GM23338 (cell line): ENCODE data around the gene CXCR1. TPM values are rescaled to one million over a fixed set of nuclear protein-coding genes. Genes with fewer than 3 reads are reported as not detected.

ENCODE experiments used
- ATAC-seq: fragments of 200-7000 bp; cut with Tn5 transposase; 3 replicates; pipeline ENCODE4 v1.9.1; 2020
- DNase-seq: peaks from one replicate; pipeline ENCODE4 v3.0.0-alpha.2; 2015; ENCODE audit warnings: low spot score
- H2AFZ ChIP-seq: fragments of 200-600 bp; sonication (generic); 2 replicates; pipeline ENCODE4 v1.8.0; 2016; ENCODE audit warnings: antibody characterized with exemption, mild to moderate bottlenecking, moderate library complexity
- H3F3A ChIP-seq: fragments of 200-600 bp; sonication (generic); replicated peaks from 2 replicates; pipeline ENCODE4 v1.8.0; 2017; ENCODE audit warnings: antibody characterized with exemption, mixed run types, low read depth
- H3K27ac ChIP-seq: fragments of 200-600 bp; sonication (generic); 2 replicates; pipeline ENCODE4 v1.6.1; 2016; ENCODE audit warnings: low read depth
- H3K27me3 ChIP-seq: fragments of 200-600 bp; sonication (generic); 2 replicates; pipeline ENCODE4 v1.8.0; 2016; ENCODE audit warnings: mild to moderate bottlenecking, mixed run types, moderate library complexity; ENCODE audit not compliant: insufficient read depth
- H3K36me3 ChIP-seq: fragments of 200-600 bp; sonication (generic); 2 replicates; pipeline ENCODE4 v1.8.0; 2016; ENCODE audit warnings: mild to moderate bottlenecking; ENCODE audit not compliant: insufficient read depth
- H3K4me1 ChIP-seq: fragments of 200-600 bp; sonication (generic); 2 replicates; pipeline ENCODE4 v1.8.0; 2016; ENCODE audit warnings: mild to moderate bottlenecking, moderate library complexity; ENCODE audit not compliant: insufficient read depth
- H3K4me2 ChIP-seq: fragments of 200-600 bp; sonication (generic); 2 replicates; pipeline ENCODE4 v1.7.1; 2017; ENCODE audit warnings: mixed run types
- H3K4me3 ChIP-seq: fragments of 200-600 bp; sonication (generic); 2 replicates; pipeline ENCODE4 v1.6.1; 2016; ENCODE audit warnings: mixed run types
- H3K79me2 ChIP-seq: fragments of 200-600 bp; sonication (generic); replicated peaks from 2 replicates; pipeline ENCODE4 v1.8.0; 2017; ENCODE audit warnings: mild to moderate bottlenecking; ENCODE audit not compliant: insufficient read depth
- H3K9me2 ChIP-seq: fragments of 200-600 bp; sonication (generic); 2 replicates; pipeline ENCODE4 v1.8.0; 2017; ENCODE audit not compliant: insufficient read depth
- H4K20me1 ChIP-seq: fragments of 200-600 bp; sonication (generic); replicated peaks from 2 replicates; pipeline ENCODE4 v1.8.0; 2017; ENCODE audit warnings: mild to moderate bottlenecking; ENCODE audit not compliant: insufficient read depth
- H3K27ac Mint-ChIP-seq: 2 replicates; pipeline ENCODE4 v1.8.0; 2020; ENCODE audit warnings: inconsistent platforms, mild to moderate bottlenecking, moderate library complexity, mixed read lengths
- H3K27me3 Mint-ChIP-seq: 3 replicates; pipeline ENCODE4 v1.8.0; 2022; ENCODE audit warnings: low read depth, mild to moderate bottlenecking, moderate library complexity, mixed read lengths, inconsistent platforms; ENCODE audit not compliant: insufficient read depth, poor library complexity
- H3K36me3 Mint-ChIP-seq: 3 replicates; pipeline ENCODE4 v1.8.0; 2021; ENCODE audit warnings: low read depth, mild to moderate bottlenecking, inconsistent platforms, moderate library complexity, mixed read lengths
- H3K4me1 Mint-ChIP-seq: 3 replicates; pipeline ENCODE4 v1.8.0; 2020; ENCODE audit warnings: mild to moderate bottlenecking, inconsistent platforms, mixed read lengths
- H3K4me3 Mint-ChIP-seq: 3 replicates; pipeline ENCODE4 v1.8.0; 2021; ENCODE audit warnings: moderate library complexity, mild to moderate bottlenecking, inconsistent platforms, mixed read lengths
- H3K9me3 Mint-ChIP-seq: 3 replicates; pipeline ENCODE4 v1.8.0; 2020; ENCODE audit warnings: moderate library complexity, mild to moderate bottlenecking, inconsistent platforms, mixed read lengths
- CREB1 ChIP-seq: fragments of 250-450 bp; sonication (Bioruptor Pico); IDR thresholded peaks from 2 replicates; pipeline ENCODE4 v1.5.0; 2020; ENCODE audit warnings: low read depth, mild to moderate bottlenecking, moderate library complexity
- CTCF ChIP-seq, 2 experiments: fragments of 200-600 bp in 1 of 2; sonication (generic) in 1 of 2; conservative IDR thresholded peaks; 2 replicates each; pipeline versions ENCODE4 v1.5.1 to v1.6.1; 2016 to 2017; ENCODE audit warnings: antibody characterized with exemption in 2 of 2, low read depth in 2 of 2, mild to moderate bottlenecking in 2 of 2, moderate library complexity in 1 of 2
- EZH2 ChIP-seq: fragments of 200-600 bp; sonication (generic); IDR thresholded peaks from one replicate; pipeline ENCODE4 v1.8.0; 2017; ENCODE audit warnings: antibody characterized with exemption, mild to moderate bottlenecking, low read depth; ENCODE audit not compliant: unreplicated experiment
- EZH2phosphoT487 ChIP-seq: fragments of 200-600 bp; sonication (generic); IDR thresholded peaks from one replicate; pipeline ENCODE4 v1.8.1; 2018; ENCODE audit warnings: antibody characterized with exemption; ENCODE audit not compliant: unreplicated experiment
- JUNB ChIP-seq: IDR thresholded peaks from one replicate; pipeline ENCODE4 v1.6.1; 2016; ENCODE audit warnings: antibody characterized with exemption; ENCODE audit not compliant: unreplicated experiment
- POLR2AphosphoS5 ChIP-seq: IDR thresholded peaks from 2 replicates; pipeline ENCODE4 v1.6.1; 2016; ENCODE audit warnings: antibody characterized with exemption, low read depth
- STAT1 ChIP-seq: IDR thresholded peaks from one replicate; pipeline ENCODE4 v1.6.1; 2016; ENCODE audit warnings: antibody characterized with exemption; ENCODE audit not compliant: unreplicated experiment
- ZNF331 ChIP-seq: fragments of 250-450 bp; sonication (Bioruptor Pico); IDR thresholded peaks from 2 replicates; pipeline ENCODE4 v1.5.0; 2020; ENCODE audit warnings: low read depth, mild to moderate bottlenecking, moderate library complexity
- polyA plus RNA-seq: library from polyadenylated mRNA; unstranded; fragments of >200 nt; fragmentation: Nextera tagmentation; extraction: Ambion mirVana; gene quantifications from 2 replicates; pipeline ENCODE4 v1.2.1, GENCODE V29; 2016
- total RNA-seq: library from RNA; depleted of rRNA; stranded (reverse); fragments of >200 nt; shearing (Covaris generic); gene quantifications from 2 replicates; pipeline ENCODE4 v1.2.3, GENCODE V29; 2014
- TF ChIP-seq, protein P1 (sequence below): fragments of 250-450 bp; sonication (Bioruptor Pico); IDR thresholded peaks from 2 replicates; pipeline ENCODE4 v1.5.0; 2020; ENCODE audit warnings: mild to moderate bottlenecking, moderate library complexity
- TF ChIP-seq, protein P2 (sequence below): IDR thresholded peaks from 2 replicates; pipeline ENCODE4 v1.6.1; 2016; ENCODE audit warnings: antibody characterized with exemption

Gene CXCR1
- total and polyA plus RNA-seq, 2 experiments from 2014 or later: not detected

GRCh38 chr2:218169757-218170546, 3.2 kb upstream of the CXCR1 start:
- no peak overlapping the region for H3K4me3 ChIP-seq
- H3K9me2 ChIP-seq: peaks cover 10% of the 10 kb centered on the region; the same call in 1 of the 2 replicates
- H3K27me3 ChIP-seq: no peaks in the 10 kb centered on the region
- no peaks in the 10 kb centered on the region for H3K9me3 Mint-ChIP-seq
- no peak overlapping the region for H2AFZ ChIP-seq
- ATAC-seq: no peak
- peaks cover 3% of the 10 kb centered on the region for H3K27me3 Mint-ChIP-seq
- no peaks in the 10 kb centered on the region for H3F3A ChIP-seq
- DNase-seq: no peak
- H3K79me2 ChIP-seq: no peaks in the 10 kb centered on the region
- no peaks in the 10 kb centered on the region for H4K20me1 ChIP-seq
- no peak overlapping the region for H3K27ac Mint-ChIP-seq
- H3K4me1 Mint-ChIP-seq: peaks cover 13% of the 10 kb centered on the region
- no peak overlapping the region for H3K27ac ChIP-seq
- H3K4me3 Mint-ChIP-seq: no peak overlapping the region
- no peak overlapping the region for H3K4me2 ChIP-seq
- TF ChIP-seq CREB1 (CRISPR knock-in tag) (no peak), EZH2 (no peak), JUNB (no peak), POLR2AphosphoS5 (no peak), STAT1 (no peak), EZH2phosphoT487 (no peak), ZNF331 (no peak), CTCF (conservative IDR thresholded peaks at IDR 0.05; ENCODE audit: low read depth in 2 of 2) (no peak)
- TF ChIP-seq, protein P1, sequence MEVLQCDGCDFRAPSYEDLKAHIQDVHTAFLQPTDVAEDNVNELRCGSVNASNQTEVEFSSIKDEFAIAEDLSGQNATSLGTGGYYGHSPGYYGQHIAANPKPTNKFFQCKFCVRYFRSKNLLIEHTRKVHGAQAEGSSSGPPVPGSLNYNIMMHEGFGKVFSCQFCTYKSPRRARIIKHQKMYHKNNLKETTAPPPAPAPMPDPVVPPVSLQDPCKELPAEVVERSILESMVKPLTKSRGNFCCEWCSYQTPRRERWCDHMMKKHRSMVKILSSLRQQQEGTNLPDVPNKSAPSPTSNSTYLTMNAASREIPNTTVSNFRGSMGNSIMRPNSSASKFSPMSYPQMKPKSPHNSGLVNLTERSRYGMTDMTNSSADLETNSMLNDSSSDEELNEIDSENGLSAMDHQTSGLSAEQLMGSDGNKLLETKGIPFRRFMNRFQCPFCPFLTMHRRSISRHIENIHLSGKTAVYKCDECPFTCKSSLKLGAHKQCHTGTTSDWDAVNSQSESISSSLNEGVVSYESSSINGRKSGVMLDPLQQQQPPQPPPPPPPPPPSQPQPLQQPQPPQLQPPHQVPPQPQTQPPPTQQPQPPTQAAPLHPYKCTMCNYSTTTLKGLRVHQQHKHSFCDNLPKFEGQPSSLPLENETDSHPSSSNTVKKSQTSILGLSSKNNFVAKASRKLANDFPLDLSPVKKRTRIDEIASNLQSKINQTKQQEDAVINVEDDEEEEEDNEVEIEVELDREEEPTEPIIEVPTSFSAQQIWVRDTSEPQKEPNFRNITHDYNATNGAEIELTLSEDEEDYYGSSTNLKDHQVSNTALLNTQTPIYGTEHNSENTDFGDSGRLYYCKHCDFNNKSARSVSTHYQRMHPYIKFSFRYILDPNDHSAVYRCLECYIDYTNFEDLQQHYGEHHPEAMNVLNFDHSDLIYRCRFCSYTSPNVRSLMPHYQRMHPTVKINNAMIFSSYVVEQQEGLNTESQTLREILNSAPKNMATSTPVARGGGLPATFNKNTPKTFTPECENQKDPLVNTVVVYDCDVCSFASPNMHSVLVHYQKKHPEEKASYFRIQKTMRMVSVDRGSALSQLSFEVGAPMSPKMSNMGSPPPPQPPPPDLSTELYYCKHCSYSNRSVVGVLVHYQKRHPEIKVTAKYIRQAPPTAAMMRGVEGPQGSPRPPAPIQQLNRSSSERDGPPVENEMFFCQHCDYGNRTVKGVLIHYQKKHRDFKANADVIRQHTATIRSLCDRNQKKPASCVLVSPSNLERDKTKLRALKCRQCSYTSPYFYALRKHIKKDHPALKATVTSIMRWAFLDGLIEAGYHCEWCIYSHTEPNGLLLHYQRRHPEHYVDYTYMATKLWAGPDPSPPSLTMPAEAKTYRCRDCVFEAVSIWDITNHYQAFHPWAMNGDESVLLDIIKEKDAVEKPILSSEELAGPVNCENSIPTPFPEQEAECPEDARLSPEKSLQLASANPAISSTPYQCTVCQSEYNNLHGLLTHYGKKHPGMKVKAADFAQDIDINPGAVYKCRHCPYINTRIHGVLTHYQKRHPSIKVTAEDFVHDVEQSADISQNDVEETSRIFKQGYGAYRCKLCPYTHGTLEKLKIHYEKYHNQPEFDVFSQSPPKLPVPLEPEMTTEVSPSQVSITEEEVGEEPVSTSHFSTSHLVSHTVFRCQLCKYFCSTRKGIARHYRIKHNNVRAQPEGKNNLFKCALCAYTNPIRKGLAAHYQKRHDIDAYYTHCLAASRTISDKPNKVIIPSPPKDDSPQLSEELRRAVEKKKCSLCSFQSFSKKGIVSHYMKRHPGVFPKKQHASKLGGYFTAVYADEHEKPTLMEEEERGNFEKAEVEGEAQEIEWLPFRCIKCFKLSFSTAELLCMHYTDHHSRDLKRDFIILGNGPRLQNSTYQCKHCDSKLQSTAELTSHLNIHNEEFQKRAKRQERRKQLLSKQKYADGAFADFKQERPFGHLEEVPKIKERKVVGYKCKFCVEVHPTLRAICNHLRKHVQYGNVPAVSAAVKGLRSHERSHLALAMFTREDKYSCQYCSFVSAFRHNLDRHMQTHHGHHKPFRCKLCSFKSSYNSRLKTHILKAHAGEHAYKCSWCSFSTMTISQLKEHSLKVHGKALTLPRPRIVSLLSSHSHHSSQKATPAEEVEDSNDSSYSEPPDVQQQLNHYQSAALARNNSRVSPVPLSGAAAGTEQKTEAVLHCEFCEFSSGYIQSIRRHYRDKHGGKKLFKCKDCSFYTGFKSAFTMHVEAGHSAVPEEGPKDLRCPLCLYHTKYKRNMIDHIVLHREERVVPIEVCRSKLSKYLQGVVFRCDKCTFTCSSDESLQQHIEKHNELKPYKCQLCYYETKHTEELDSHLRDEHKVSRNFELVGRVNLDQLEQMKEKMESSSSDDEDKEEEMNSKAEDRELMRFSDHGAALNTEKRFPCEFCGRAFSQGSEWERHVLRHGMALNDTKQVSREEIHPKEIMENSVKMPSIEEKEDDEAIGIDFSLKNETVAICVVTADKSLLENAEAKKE (CRISPR knock-in tag): no peak
- TF ChIP-seq, protein P2, sequence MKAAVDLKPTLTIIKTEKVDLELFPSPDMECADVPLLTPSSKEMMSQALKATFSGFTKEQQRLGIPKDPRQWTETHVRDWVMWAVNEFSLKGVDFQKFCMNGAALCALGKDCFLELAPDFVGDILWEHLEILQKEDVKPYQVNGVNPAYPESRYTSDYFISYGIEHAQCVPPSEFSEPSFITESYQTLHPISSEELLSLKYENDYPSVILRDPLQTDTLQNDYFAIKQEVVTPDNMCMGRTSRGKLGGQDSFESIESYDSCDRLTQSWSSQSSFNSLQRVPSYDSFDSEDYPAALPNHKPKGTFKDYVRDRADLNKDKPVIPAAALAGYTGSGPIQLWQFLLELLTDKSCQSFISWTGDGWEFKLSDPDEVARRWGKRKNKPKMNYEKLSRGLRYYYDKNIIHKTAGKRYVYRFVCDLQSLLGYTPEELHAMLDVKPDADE: no peak
- no peaks in the 10 kb centered on the region for H3K36me3 ChIP-seq
- H3K36me3 Mint-ChIP-seq: no peaks in the 10 kb centered on the region
- peaks cover 10% of the 10 kb centered on the region for H3K4me1 ChIP-seq
